Endometrial microvascular endothelial cells (primary cell): ENCODE results near the gene TNNT1. TPM values are rescaled to one million over a fixed set of nuclear protein-coding genes. Genes with fewer than 3 reads are reported as not detected.

ENCODE experiments used
- total RNA-seq: library from RNA; depleted of rRNA; stranded (reverse); fragments of >200 nt; gene quantifications from one replicate; pipeline ENCODE4 v1.2.3, GENCODE V29; 2015; ENCODE audit errors: inconsistent ontology term

The TNNT1 gene
- total RNA-seq, 1 donor from 2014 or later, result not detected

Other genes with a start within 250 kb of the TNNT1 start
- not detected for gene NCR1, start 243.1 kb downstream of the TNNT1 start, total RNA-seq
- gene NLRP7, start 201.7 kb downstream of the TNNT1 start, total RNA-seq, result not detected
- 3.0 TPM for gene NLRP2, start 182.8 kb downstream of the TNNT1 start, total RNA-seq
- gene GP6, start 110.9 kb downstream of the TNNT1 start, total RNA-seq, result not detected
- gene RDH13, start 86.1 kb downstream of the TNNT1 start, total RNA-seq, result 9.8 TPM
- 4.7 TPM for gene EPS8L1, start 73.3 kb downstream of the TNNT1 start, total RNA-seq
- 81.4 TPM for gene PPP1R12C, start 31.6 kb downstream of the TNNT1 start, total RNA-seq
- gene TNNI3, start 8.5 kb upstream of the TNNT1 start, total RNA-seq, result not detected
- not detected for gene DNAAF3, start 17.4 kb upstream of the TNNT1 start, total RNA-seq
- gene SYT5, start 31.1 kb upstream of the TNNT1 start, total RNA-seq, result not detected
- 1.9 TPM for gene PTPRH, start 60.3 kb upstream of the TNNT1 start, total RNA-seq
- 1.1 TPM for gene TMEM86B, start 79.6 kb upstream of the TNNT1 start, total RNA-seq
- gene PPP6R1, start 109.8 kb upstream of the TNNT1 start, total RNA-seq, result 63.8 TPM
- gene HSPBP1, start 130.9 kb upstream of the TNNT1 start, total RNA-seq, result 26.7 TPM
- 1.1 TPM for gene BRSK1, start 134.8 kb upstream of the TNNT1 start, total RNA-seq
- gene TMEM150B, start 176.1 kb upstream of the TNNT1 start, total RNA-seq, result not detected
- 4.3 TPM for gene KMT5C, start 190.7 kb upstream of the TNNT1 start, total RNA-seq
- not detected for gene COX6B2, start 205.5 kb upstream of the TNNT1 start, total RNA-seq
- not detected for gene GARIN5B, start 214.1 kb upstream of the TNNT1 start, total RNA-seq
- not detected for gene IL11, start 221.3 kb upstream of the TNNT1 start, total RNA-seq
- not detected for gene TMEM190, start 227.6 kb upstream of the TNNT1 start, total RNA-seq
- gene TMEM238, start 235.1 kb upstream of the TNNT1 start, total RNA-seq, result not detected
- 298 TPM for gene RPL28, start 236.7 kb upstream of the TNNT1 start, total RNA-seq